ENCODE measurements around the gene FBXO47.
A peak's percentile ranks its signal among the peaks of the same experiment; 100 is the strongest.
"Not testable (repeated sequence)": the region's sequence is repeated elsewhere in the genome, so short reads cannot be mapped to it uniquely, and the experiment has no call there.

Gene FBXO47

DNA sequence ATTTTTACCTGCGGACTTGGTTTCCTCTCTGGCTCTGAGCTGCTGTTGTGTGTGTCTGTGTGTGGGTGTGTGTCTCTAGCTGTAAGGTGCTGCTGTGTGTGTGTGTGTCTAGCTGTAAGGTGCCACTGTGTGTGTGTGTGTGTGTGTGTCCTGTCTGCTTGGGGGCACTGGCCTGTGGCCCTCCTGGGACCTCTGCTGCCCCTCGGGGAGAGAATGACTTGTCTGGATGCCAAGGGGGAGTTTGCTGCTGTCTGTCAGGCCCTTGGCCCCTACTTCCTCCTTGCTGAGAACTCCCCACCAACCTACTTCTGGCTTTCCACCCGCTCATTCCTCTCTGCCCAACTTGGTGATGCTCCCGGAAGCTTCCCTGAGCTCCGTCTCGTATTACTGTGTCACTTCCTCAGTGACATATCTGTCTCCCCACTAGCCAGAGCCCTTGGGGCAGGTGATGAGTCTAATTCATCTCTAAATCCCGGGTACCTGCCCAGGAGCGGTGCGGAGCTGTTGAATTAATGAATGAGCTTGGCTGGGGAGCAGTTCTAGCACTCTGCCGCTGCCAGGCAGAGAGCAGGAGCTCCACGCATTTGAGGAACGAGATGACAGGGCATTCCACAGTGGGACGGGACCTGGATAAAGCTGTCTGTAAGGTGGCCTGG, 45.3 kb downstream of the FBXO47 start:
- no peak for DNase-seq (ENCODE audit: low read depth)

DNA sequence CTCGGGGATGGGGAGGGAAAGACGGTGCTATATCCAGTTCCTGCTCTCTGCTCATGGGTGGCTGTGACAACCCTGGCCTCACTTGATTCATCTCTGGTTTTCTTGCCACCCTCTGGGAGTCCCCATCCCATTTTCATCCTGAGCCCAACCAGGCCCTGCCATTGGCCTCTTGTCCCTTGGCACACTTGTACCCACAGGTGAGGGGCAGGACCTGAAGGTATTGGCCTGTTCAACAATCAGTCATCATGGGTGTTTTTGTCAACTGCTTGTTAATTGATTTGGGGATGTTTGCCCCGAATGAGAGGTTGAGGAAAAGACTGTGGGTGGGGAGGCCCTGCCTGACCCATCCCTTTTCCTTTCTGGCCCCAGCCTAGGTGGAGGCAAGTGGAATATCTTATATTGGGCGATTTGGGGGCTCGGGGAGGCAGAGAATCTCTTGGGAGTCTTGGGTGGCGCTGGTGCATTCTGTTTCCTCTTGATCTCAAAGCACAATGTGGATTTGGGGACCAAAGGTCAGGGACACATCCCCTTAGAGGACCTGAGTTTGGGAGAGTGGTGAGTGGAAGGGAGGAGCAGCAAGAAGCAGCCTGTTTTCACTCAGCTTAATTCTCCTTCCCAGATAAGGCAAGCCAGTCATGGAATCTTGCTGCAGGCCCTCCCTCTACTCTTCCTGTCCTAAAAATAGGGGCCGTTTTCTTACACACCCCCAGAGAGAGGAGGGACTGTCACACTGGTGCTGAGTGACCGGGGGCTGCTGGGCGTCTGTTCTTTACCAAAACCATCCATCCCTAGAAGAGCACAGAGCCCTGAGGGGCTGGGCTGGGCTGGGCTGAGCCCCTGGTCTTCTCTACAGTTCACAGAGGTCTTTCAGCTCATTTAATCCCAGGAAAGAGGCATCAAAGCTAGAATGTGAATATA, 46.6 kb downstream of the FBXO47 start:
- no peak for DNase-seq (ENCODE audit: low read depth)

DNA sequence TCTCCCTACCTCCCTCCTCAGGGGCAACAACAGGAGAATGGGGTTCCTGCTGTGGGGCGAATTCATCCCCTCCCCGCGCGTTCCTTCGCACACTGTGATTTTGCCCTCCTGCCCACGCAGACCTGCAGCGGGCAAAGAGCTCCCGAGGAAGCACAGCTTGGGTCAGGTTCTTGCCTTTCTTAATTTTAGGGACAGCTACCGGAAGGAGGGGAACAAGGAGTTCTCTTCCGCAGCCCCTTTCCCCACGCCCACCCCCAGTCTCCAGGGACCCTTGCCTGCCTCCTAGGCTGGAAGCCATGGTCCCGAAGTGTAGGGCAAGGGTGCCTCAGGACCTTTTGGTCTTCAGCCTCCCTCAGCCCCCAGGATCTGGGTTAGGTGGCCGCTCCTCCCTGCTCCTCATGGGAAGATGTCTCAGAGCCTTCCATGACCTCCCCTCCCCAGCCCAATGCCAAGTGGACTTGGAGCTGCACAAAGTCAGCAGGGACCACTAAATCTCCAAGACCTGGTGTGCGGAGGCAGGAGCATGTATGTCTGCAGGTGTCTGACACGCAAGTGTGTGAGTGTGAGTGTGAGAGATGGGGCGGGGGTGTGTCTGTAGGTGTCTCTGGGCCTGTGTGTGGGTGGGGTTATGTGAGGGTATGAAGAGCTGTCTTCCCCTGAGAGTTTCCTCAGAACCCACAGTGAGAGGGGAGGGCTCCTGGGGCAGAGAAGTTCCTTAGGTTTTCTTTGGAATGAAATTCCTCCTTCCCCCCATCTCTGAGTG, 47.7 kb downstream of the FBXO47 start:
- no peak for DNase-seq (ENCODE audit: low read depth)

DNA sequence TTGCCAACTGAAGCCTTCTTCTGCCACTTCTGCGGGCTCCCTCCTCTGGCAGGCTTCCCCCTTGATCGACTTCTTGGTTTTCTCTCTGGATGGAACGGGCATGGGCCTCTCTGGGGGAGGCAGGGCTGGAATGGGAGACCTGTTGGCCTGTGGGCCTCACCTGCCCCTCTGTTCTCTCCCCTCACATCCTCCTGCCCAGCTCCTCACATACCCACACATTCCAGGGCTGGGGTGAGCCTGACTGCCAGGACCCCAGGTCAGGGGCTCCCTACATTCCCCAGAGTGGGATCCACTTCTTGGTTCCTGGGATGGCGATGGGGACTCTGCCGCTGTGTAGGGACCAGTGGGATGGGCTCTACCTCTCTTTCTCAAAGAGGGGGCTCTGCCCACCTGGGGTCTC, 48.3 kb downstream of the FBXO47 start:
- no peak for DNase-seq (ENCODE audit: low read depth)

DNA sequence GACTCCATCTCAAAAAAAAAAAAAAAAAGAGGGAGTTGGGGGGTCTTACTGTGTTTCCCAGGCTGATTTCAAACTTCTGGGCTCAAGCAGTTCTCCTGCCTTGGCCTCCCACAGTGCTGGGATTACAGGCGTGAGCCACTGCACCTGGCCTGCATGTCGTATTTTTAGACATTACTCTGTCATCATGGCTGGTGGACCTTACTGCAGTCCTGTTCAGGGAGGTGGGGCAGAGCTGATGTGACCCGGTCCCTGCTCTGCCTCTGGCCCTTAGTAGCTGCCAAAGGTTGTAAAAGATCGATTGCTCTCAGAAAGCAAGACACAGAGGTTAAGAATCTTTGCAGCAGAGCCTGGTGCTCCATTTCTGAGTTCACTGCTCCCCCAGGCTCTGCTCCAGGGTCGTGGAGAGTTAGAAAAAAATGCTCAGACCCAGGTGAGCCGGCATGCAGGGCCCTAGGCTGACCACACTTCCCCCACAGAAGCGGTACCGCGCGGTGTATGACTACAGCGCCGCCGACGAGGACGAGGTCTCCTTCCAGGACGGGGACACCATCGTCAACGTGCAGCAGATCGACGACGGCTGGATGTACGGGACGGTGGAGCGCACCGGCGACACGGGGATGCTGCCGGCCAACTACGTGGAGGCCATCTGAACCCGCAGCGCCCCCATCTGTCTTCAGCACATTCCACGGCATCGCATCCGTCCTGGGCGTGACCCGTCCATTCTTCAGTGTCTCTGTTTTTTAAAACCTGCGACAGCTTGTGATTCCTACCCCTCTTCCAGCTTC, 48.9 kb downstream of the FBXO47 start:
- no peak for DNase-seq (ENCODE audit: low read depth)

DNA sequence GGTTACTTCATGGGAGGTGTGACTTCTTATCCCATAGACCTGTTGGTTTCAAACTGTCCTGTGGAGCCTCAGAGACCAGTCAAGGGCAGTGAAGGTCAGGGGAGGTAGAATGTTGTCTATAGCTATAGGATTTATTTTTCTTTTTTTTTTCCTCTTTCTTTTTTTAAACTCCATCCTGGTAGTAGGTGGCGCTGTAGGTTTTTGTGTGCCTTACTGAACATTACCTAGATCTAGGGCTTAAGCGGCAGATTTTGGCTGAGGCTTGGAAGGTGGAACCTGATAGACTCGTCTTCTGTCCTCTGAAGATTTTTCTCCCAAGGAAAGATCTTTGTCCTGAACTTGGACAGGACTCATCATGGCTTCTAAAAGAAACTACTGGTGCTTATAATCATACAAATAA, 49.9 kb downstream of the FBXO47 start:
- no peak for DNase-seq (ENCODE audit: low read depth)

DNA sequence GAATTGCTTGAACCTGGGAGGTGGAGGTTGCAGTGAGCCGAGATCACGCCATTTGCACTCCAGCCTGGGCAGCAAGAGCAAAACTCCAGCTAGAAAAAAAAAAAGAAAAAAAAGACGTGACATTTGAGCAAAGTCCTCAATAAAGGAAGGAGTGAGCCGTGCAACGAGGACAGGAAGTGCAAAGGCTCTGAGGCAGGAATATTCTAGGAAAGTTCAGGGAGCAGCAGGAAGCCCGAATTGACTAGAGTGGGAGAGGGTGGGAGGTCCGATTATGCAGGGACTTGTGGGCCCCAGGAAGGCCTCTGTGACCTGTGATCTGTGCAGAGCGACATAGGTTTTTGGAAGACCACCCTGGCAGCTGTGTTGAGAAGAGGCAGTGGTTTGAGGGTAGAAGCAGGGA, 50.4 kb downstream of the FBXO47 start:
- DNase-seq (ENCODE audit: low read depth), result no peak

DNA sequence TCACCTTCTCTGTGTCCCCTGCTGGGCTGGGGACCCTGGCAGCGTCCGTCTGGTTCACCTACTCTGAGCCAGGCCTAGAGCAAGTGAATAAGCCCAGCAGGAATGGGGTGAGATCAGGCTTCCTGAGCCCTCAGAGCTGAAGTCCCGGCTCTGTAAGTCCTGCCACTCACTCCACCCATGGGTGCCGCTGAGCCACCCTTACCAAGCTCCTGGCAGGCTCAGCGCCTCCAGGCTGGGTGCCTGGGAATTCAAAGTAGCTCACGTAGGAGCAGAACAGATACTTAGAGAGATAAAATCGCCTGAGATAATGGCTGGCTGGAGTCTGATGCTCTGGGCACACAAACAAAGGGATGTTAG, 51.6 kb downstream of the FBXO47 start:
- DNase-seq (ENCODE audit: low read depth), result no peak

DNA sequence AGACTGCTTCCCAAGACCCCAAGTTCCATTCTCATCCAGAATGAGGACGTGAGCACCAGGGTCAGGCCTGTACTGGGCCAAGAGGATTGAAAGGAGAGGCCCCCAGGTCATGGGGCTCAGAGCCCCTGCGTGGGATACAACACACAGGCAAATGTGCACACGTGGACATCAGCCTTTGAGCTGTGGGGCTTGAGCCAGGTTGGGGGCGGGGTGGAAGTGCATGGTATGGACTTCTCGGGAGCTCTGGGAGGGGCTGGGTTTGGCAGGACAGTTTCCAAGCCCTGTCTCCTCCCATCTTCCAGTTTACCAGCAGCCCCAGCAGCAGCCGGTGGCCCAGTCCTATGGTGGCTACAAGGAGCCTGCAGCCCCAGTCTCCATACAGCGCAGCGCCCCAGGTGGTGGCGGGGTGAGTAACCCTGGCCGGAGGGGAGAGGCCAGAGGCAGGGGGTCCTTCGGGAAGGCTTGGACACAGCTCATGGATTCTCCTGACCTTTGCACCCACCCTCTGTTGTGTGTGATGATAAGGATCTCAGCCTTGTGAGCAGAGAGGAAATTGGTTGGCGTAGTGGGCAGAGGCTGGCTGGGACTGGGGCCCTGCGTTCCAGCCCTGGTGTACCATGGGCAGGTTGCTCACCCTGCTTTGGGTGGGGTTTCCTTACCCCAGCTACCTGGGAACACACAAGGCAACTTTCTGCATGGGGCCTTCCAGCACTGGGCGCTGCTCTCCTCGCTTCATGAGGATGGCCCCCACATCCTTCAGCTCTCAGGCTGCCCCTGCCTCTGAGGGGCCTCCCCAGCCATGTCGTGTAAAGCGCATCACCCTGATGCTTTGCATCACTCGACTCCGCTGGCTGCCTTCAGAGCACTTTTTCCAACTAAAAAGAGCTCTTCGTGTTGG, 52.2 kb downstream of the FBXO47 start:
- DNase-seq (ENCODE audit: low read depth), result no peak

DNA sequence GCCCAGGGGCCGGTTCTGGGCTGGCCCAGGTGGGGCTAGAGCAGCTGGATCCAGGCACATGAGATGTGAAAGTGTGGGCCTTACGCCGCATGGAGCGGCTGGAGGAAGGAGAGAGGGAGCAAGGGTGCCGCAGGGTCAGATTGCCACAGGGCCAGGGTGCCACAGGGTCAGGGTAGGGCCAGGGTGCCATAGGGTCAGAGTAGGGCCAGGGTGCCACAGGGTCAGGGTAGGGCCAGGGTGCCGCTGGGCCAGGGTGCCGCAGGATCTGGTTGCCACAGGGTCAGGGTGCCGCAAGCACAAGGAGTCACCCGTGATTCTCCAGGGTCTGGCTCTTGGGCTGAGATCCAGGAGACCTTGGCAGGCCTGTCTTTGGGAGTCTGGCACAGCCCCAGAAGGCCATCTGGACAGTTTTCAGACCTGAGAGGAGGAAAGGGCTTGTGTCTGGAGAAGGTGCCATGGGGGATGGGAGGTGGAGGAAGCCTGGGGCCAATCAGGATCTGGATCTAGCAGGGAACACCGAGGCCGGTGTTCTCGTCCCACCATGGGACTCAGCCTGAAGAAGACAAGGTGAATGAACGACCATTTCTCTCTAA, 54.9 kb downstream of the FBXO47 start:
- DNase-seq (ENCODE audit: low read depth), result no peak

DNA sequence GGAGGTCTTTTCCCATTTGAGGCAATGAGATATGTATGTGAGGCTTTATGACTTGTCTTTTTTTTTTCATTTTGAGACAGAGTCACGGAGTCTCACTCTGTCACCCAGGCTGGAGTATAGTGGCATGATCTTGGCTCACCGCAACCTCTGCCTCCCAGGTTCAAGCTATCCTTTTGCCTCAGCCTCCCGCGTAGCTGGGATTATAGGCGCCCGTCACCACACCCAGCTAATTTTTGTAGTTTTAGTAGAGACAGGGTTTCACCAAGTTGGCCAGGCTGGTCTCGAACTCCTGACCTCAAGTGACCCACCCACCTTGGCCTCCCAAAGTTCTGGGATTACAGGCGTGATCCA, 55.5 kb downstream of the FBXO47 start:
- DNase-seq (ENCODE audit: low read depth), result not testable (repeated sequence)

DNA sequence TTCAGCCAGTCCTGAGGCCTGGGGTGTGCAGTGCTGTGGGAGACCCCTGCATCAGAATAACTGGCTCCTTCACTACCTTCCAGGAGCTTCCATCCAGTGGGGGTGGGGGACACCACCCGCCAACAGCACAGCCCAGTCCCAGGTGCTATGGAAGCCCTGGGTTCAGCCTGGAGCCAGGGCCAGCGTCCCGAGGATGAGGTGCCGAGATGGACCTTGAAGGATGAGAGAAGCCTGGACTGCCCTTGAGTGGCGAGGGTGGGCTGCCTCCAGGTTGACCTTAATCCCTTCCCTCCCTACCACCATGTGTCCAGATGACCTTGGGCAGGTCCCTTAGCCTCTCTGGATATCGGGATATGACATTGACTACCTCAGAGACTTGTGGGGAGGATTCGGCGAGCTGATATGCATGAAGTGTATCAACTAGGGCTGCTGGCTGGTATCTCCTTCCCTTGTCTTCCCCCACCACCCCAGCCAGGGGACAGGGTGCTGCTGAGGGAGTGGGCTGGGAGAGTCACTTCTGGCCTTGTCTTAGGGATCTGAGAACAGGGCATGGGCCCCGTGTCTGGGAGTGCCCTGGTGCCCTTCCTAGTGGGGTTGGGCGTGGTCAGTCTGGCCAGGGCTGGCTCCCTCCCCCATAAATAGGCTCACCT, 56.0 kb downstream of the FBXO47 start:
- DNase-seq (ENCODE audit: low read depth), result no peak

DNA sequence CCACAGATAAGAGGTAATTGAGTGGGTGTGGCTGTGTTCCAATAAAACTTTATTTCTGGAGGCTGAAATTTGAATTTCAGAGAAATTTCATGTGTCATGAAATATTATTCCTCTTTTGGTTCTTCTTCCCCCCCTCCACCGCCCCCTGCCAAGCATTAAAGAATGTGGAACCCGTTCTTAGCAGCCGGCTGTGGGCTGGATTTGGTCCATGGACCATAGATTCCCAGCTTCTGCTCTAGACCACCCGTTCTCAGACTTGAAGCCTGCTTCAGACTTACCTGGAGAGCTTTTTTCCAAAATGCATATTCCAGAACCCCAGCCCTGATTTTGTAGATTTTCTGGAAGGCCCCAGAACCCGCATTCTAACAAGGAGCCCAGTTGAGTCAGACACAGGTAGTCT, 56.9 kb downstream of the FBXO47 start:
- no peak for DNase-seq (ENCODE audit: low read depth)

DNA sequence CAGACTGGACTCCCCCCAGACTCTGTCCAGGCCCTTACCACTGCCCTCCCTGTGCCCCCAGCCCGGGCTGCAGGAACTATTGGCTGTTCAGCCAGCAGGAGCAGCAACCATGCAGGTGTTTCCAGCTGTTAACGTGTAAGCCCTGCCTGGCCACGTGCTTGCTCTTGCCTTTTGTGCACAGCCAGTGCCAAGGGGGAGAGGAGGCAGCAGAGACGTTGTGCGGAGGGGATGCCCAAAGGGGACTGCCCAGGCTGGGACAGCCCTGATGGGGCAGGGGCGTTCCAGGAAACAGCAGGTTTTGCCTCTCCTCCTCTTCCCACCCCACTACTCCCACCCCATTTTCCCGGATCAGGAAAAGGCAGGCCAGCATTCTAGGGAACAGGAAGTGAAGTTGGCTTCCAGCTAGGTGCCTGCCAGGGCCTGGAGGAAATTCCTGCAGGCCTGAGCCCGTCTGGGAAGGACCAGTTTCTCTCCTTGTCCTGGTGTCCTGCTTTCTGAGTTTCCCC, 58.5 kb downstream of the FBXO47 start:
- DNase-seq (ENCODE audit: low read depth), result no peak

DNA sequence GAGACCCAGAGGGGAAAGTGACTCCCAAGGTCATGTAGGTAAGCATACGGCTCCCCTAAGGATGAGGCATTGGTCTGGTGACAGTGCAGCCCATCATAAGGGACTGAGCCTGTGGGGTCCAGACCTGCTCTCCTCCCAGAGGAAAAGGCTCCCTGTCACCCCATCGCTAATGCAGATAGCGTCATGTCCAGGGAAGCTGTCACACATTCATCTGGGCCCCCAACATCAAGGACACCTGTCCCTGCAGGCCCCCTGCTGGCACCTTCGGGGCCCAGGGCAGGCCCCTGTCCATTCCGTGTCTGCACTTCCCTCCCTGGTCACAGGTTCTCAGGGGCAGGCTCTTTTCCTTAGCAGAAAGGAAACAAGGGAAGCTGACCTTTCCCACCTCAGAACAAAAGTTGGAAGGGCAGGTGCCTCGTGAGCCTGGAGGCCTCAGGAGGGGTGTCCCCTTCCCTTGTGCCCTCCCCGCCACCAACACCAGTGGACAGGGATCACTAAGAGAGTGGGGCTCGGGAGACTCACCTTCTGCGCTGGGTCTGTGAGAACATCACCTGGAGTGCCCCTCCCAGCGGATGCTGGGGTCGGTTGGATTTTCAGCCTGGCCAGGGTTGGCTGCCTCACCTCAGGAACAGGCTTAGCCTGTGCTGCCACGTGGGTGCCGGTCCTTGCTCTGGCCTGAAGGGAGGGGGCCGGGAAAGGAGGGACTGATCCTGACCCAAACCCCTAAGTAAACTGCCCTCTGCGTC, 59.1 kb downstream of the FBXO47 start:
- DNase-seq (ENCODE audit: low read depth), result no peak

DNA sequence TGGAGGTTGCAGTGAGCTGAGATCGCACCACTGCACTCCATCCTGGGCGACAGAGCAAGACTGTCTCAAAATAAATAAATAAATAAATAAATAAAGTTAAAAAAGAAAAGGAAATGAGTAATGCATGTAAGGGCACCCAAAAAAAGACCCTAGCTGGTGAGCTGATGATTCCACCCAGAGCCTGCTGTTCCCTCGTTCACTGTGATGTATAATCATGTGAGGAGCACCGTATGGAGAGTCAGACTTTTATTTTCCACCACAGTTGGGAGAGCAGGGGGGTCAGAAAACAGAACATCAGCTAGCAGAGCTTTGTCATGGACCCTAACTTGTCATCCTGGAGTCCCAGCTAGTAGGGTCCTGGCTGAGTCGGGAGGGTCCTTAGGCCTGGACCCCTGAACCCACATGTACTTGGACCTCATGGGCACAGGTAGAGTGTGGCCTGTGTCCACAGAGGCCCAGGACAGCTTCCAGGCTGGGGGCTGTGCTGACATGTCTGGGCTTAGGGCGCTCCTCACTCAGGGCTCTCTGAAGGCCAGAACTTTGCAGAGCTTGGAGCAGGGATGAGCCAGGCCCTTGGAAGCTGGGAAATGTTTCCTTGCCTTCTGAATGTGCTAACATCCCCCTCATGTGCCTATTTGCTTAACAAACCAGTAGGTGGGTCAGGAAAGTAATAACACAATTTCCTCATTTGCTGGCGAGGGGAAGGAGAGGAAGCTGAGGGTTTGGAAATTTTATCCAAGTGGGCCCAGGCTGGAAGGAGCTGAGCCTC, 60.6 kb downstream of the FBXO47 start:
- peak; percentile 44 for DNase-seq (ENCODE audit: low read depth)

DNA sequence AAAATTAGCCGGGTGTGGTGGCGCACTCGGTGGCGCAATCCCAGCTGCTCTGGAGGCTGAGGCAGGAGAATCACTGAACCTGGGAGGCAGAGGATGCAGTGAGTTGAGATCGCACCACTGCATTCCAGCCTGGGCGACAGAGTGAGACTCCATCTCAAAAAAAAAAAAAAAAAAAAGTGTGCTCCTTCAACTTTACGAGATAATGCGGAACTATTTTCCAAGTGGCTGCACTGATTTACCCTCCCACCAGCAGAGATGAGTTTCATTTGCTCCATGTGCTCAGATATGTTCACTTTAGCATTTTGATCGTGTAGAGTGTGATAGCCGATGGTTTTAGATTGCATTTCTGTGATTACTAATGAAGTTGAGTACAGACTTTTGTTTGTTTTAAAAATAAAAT, 61.8 kb downstream of the FBXO47 start:
- DNase-seq (ENCODE audit: low read depth), result no peak

DNA sequence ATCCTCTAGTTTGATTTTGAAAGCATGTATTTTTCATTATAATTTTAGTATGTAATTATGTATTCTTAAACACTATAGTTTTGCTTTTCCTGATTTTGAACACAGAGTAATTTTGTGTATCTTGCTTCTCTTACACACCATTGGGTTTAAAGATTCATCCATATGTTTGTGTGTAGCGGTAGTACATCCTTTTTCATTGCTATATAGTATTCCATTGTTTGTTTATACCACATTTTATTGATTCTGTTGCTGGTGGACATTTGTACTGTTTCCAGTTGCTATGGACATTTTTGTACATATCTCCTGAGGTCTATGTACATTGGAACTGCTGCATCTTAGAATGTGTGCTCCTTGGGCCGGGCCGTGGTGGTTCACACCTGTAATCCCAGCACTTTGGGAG, 62.3 kb downstream of the FBXO47 start:
- no peak for DNase-seq (ENCODE audit: low read depth)

DNA sequence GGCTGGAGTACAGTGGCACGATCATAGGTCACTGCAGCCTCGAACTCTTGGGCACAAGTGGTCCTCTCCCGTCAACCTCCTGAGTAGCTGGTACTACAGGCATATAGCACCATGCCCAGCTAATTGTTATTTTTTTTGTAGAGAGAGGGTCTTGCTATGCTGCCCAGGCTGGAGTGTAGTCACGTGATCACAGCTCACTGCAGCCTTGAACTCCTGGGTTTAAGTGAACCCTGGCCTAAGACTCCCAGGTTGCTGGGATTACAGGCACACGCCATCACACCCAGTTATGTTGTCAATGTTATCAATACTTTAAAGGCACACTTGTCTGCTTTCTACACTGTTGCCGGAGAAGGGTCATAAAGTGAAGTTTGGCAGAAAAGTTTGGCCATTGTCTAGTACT, 63.8 kb downstream of the FBXO47 start:
- DNase-seq (ENCODE audit: low read depth), result no peak
